Lung microvascular endothelial cell (primary cell): Measurements from ENCODE around the gene PDE9A. TPM values are rescaled to one million over a fixed set of nuclear protein-coding genes. Genes with fewer than 3 reads are reported as not detected.
"Not testable (repeated sequence)": the region's sequence is repeated elsewhere in the genome, so short reads cannot be mapped to it uniquely, and the experiment has no call there.

Experiments
- DNase-seq, 2 donors: peaks; one replicate each; pipeline versions ENCODE4 v3.0.0 to v3.0.0-alpha.2; 2010; ENCODE audit warnings: low read depth in 2 of 2
- total RNA-seq: library from RNA; depleted of rRNA; stranded (reverse); fragments of >200 nt; gene quantifications from 2 replicates; pipeline ENCODE4 v1.2.1, GENCODE V29; 2014

The PDE9A gene
- total RNA-seq, 1 donor from 2014 or later: 4.0 TPM

DNA sequence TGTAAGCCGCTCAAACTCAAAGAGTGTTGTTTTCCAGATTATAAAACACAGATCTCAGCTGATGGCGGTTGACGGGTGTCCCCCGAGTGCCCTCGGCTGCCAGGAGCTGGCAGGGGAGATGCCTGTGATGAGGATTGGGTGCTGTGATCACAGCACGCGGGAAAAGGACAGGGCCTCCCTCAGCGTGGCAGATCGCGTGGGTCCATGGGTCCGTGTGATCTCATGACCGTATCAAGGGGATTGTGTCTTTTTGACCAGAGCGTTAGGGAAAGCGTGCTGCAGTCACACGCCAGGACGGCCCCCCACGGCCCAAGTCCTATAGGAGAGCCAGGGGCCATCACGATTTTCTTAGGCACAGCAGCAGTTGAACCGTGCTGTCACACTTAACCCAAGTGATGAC lies 51.9 kb downstream of the PDE9A start:
- no peak for DNase-seq

DNA sequence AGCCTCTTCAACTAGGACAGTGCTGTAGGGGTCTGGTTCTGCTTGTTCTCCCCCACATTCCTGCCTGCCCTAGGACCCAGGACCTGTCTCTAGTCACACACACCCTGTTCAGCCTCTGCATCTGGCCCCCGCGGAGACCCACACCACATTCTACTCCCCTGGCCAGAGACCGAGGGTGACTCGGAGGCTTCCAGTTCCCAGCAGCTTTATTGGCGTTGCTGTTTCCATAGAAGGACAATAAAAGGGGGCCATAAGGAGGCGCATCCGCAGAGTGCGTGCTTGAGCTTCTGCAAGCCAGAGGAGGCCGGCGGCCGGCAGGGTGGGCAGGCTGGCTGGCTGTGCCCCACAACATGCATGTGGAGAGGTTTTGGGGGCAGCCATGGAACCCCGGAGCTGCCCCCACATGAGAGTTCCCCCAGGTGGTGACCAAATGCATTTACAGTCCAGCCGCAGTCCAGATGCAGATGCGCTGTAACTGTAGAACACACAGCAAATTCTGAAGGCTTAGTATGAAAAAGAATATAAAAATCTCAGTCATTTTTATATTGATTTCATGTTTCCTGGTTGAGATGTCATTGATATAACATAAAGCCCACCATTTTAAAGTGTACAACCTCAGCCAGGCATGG lies 52.4 kb downstream of the PDE9A start:
- DNase-seq: no peak

DNA sequence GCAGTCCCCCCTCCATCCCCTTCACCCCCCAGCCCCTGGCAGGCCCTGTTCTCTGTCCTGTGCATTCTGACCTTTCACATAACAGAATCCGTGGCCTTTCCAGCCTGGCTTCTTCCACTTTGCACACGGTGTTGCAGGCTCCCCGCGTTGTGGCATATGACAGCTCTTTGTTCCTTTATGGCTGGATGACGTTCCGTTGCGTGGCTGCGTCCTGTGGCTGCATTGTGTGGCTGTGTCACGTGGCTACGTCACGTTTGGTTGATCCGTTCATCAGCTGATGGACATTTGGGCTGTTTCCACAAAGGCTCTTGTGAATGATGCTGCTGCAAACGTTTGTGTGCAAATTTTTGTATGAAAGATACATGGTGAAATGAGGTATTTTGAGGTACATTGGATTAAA lies 53.3 kb downstream of the PDE9A start:
- no peak for DNase-seq

DNA sequence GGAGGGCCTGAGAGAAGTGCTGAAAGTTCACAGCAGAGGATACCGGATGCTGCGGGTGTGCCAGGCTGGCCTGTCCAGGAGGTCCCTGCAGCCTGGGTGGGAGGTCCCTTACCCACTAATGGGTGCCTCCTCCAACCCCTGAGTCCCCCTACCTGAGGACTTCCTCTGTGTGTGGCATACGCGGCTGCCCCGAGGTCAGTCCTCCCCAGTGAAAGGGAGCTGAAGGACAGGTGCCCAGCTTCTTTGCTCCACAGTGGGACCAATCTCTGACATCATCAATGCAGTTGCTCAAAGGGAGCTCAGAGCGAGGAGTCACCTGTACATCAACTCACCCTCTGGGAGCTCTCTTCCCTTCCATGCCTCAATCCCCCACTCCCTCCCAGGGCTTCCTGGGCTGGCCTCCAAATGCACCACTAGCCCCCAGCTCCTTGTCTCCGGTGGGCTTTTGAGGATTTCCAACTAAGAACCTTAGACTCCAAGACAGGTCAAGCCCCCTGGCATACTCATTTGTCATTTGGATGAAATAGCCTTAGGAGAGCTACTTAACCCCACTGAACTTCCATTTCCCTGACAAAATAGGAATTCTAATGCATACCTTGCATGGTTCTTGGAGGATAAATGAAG lies 53.9 kb downstream of the PDE9A start:
- DNase-seq: no peak

DNA sequence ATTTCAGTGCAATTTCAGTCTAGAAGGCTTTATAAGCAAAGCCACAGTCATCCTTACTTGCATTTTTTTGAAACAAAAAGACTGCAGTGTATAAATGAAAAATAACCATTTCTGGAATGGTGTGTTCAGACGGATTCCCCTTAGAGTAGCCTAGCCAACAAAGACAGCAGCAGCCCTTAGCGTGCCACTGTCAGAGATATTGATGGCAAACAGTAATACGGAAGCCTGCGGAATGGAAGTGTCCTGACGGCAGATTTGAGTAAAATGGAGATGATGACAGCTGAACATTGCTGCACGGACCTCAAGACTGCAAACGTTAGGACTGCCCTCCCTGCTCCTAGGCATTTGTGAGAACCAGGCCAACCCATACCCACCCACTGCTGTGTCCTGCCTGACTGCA lies 54.7 kb downstream of the PDE9A start:
- DNase-seq: no peak

DNA sequence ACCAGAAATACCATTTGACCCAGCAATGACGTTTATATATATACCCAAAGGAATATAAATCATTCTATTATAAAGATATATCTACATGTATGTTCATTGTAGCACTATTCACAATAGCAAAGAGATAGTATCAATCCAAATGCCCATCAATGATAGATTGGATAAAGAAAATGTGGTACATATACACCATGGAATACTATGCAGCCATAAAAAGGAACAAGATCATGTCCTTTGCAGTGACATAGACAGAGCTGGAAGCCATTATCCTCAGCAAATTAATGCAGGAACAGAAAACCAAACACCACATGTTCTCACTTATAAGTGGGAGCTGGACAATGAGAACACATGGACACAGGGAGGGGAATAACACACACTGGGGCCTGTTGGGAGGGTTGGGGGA lies 55.5 kb downstream of the PDE9A start:
- DNase-seq: not testable (repeated sequence)

DNA sequence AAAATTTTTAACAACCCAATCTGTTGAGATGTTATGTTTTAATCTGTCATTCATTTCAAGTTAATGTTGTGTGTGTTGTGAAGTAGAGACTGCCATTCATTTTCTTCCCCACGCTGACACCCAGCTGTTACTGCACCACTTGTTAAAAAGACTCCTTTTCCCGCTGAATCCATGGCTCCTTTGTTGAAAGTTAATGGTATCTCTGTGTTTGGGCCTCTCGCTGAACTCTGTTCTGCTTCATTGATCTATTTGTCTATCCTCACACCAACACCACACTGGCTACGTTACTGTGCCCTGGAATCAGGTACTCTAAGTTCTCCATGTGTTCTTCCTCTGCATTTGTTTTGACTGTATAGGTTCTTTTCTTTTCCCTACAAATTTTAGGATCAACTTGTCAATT lies 58.2 kb downstream of the PDE9A start:
- DNase-seq: no peak

DNA sequence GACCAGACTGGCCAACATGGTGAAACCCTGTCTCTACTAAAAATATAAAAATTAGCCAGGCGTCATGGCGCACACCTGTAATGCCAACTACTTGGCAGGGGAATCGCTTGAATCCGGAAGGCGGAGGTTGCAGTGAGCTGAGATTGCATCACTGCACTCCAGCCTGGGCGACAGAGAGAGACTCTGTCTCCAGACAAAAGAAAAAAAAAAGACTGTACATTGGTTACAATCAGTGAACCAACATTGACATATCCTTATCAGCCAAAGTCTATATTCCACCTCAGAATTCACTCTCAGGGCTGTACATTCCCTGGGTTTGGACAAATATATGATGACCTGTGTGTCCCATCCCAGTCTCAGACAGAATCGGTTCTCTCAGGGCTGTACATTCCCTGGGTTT lies 62.0 kb downstream of the PDE9A start:
- DNase-seq: not testable (repeated sequence)

DNA sequence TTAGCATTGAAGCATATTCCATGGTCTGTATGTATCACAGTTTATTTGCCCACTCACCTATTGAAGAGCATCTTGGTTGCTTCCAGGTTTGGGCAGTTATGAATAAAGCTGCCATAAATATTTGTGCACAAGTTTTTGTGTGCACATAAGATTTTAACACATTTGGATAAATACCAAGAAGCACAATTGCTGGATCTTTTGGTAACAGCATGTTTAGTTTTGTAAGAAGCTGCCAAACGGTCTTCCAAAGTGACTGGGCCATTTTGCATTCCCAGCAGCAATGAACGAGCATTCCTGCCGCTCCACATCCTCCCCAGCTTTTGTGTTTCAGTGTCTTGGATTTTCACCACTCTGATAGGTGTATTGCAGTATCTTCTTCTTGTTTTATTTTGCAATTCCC lies 62.7 kb downstream of the PDE9A start:
- no peak for DNase-seq

DNA sequence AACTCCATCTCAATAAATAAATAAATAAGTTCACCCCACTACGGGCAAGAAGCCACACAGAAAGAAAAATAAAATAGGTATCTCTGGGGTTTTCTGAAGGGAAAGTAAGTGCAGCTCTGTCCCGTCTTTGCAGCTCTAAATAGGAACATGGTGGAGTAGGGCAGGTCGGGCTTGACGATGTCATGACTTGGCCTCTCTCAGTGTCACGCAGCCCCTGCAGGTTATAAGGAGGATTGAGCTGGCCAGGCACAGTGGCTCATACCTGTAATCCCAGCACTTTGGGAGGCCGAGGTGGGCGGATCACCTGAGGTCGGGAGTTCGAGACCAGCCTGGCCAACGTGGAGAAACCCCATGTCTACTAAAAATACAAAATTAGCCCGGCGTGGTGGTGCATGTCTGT lies 67.1 kb downstream of the PDE9A start:
- DNase-seq: not testable (repeated sequence)

DNA sequence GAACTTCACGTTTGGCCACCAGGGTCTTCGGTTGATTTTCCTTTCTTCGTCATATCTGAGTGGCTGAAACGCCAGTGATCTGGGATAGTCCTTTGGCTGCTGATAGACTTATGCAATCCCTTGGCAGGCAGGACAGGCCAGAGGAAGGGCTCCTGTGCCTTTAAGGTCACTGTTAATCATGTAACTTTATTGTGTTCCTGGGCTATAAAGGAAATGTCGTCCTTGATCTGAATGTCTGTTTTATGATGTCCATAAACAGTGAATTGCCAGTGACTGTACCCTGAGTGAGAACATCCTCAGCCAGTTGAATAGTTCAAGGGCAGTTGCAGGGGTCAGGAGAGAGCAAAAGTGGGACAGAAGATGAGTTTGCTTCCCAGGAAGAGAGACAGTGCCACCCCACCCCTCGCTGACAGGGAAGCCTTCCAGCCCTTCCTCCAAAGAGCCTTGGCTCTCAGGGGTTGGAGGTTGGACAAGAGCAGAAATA lies 68.0 kb downstream of the PDE9A start:
- DNase-seq: peak; percentile 26 to 80

DNA sequence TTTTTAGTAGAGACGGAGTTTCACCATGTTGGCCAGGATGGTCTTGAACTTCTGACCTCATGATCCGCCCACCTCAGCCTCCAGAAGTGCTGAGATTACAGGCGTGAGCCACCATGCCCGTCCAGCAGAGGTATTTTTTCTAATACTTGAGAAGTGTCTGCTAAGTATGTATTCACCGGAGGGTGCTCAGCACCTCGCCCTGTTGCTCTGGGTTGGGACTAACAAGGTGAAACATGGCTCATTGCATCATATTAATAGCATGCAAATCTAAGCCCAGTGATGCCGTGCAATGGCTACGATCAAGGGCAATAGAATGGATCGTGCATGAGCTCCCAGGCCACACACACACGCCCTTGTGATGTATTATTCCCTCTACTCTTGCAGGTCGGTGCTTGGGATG lies 68.7 kb downstream of the PDE9A start:
- DNase-seq: no peak

DNA sequence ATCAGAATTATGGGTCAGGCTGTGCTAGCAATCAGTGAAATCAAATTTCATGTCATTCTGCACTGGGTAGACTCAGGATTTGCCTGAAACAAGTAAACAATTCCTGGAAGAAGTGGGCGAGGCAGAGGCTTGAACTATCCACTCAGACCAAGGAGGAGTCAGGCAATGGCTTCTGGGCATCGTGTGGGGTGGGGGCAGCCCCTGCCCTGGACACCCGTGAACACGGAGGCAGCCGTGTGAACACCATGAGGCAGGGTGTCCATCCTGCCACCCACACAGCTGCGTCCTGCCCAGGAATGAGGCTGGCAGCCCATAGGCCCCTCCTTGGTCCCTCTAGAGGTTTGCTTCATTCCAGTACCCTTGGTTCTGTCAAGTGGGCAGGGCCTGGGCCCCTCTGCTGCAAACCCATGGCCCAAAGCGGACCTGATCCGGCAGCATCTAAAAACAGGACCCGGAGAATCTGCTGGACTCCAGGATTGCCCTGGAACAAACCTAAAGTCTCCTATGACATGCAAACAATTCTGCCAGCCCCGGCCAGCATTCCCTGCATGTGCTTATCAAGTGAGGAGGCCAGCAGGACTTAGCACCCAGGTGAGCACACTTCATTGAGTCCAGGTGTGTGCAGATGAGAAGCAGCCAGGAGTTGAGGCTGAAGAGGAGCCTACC lies 69.5 kb downstream of the PDE9A start:
- DNase-seq: no peak

DNA sequence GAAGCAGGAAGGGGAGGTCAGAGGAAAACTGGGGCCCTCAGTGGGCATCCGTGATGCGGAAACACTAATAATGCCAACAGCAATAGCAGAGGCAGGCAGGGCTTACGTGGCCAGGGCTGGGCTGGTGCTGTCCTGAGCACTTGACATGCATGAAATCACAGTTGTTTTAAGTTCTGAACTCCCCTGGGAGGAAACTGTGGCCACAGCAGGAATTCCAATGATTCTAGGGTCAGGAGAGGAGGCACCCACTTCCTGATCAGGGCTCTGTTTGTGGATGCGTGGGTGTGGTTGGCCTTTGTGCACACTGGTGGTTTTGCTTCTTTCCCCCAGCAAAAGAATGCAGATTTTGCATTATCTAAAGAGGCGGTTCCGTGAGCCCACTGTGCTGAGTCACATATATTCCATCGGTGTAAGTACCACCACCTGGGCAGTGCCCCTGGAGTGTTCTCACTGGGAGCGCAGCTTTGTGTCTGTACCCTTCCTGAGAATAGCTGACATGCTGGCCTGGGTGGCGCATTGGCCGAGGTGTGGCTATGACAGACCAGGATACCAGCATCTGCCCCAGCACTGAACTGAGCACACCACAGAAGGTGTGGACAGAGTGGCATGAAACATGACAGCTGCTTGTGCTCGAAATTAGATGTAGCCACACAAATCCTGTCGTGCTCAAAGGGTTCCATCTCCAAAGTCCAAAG lies 71.0 kb downstream of the PDE9A start:
- DNase-seq: peak; percentile 70 to 78

DNA sequence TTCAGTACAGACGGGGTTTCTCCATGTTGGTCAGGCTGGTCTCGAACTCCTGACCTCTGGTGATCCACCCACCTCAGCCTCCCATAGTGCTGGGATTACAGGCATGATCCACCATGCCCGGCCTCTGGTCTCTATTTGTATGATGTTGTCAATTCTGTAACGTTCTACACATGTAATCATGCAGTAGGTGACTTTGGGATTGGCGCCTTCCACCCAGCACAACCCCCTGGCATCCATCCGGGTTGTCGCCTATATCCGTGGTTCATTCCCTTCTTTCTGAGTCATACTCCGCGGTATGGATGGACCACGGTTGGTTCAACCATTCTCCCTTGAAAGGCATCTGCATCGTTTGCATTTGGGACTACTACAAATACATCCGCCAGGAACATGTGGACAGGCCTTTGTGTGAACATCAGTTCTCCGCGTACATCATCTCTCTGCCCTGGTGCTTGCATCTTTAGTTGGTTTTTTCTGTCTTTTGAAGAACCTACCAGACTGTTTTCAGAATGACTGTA lies 72.1 kb downstream of the PDE9A start:
- DNase-seq: no peak

DNA sequence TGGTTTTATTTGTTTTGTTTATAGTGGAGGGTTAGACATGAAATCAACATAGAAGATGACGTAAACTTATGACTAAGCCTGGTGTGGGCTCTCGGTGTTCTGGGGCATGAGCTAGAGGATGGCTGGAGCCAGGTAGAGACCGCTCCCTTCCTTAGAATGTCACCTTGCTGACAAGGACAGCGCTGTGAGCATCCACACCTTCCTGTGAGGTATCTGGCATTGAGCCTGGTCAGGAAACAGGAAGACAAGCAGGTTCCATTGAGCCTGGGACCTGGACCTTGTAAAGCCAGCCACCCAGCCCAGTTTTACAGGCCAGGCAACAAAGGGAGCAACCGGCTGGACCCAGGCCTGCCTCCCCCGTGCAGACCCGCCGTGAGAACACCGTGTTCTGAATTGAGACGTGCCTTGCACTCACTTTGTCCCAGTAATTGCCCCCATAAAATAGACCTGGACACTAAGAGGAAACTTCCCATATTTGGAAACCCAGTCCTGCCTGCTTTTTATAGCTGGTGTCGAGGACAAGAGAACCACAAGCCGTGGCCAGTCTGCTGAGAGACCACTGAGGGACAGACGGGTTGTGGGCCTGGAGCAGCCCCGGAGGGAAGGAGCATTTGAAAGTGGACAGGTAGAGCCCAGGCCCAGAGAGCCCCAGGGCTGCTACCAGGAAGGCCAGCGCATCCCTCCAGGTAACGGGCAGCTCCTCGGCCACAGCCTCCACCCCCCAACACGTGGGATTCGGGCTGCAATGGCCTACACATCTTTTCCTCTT lies 78.0 kb downstream of the PDE9A start:
- DNase-seq: peak in 1 of 2 donors; percentile 35

DNA sequence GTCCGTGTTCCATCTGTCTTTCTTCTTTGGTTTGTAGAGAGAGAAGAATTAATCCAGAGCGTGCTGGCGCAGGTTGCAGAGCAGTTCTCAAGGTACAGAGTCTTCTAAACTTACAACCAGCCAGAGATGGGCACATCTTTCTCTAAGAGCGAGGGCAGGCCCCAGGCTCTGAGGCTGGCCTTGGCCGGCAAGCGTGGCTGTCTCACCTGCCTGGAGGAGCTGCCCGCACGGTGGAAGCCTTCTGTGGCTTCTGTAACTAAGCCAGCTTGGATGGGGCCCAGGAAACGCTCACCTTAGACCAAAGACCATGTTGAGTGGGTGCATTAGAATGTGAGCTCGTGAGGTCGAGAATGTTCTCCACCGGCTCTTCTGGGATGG lies 78.6 kb downstream of the PDE9A start:
- DNase-seq: no peak

DNA sequence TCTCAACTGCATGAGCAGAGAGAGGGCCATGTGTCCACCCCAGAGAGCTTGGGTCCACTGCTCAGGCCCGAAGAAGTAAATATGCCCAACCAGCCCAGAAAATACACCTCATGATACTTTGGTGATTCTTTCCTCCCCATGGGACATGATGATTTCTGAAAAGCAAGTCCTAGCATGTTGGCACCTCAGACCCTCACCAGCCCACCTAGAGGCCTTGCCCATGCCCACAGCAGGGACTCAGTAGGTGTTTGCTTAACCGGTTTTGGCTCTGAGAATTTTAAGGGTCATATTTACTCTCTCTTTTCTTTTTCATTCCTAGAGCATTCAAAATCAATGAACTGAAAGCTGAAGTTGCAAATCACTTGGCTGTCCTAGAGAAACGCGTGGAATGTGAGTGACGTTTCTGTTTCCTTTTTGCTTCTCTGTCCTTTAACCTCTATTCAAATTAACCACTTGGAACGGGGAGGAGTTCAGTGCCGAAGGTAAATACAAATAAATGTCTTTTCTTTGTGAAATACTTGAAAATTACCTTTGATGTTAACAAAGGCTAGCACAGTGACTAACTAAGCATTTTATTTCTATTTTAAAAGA lies 79.7 kb downstream of the PDE9A start:
- DNase-seq: peak; percentile 25 to 73

DNA sequence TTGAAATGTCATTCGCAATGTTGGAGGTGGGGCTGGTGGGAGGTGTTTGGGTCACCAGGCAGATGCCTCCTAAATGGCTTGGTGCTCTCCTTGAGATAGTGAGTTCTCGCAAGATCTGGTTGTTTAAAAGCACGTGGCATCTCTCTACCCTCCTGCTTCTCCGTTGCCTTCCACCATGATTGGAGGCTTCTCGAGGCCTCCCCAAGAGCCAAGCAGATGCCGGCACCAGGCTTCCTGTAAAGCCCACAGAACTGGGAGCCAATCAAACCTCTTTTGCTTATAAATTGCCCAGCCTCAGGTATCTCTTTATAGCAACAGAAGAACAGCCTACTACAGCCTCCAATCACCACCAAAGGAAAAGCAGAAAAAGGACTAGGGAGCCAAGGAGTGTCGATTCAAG lies 80.5 kb downstream of the PDE9A start:
- DNase-seq: no peak

DNA sequence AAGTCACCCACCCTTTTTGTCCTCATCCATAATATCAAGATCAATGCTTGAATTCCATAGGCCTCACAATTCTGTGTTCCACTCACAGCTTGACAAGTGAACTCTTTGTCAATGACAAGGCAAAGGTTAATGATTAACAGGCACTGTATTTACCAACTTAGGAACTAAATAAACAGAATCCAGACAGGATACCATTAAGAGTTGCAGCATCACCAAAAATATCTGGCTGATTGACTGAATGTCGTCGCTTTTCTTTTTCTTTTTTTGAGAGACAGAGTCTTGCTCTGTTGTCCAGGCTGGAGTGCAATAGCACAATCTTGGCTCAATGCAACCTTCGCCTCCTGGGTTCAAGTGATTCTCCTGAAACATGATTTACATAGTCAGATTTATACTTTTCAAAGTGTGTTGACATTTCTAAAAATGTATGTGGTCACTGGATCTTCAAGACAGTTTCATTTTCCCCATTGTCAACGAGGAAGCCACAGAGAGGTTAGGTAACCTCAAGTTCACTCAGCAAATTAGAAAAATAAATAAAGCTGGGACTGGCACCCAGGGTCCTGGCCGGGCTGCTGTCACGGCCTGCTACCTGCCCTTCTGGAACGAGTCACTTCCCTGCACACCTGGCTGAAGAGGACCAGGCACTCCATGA lies 81.0 kb downstream of the PDE9A start:
- DNase-seq: no peak
